Measurements from ENCODE around the gene KCNMB2.

KCNMB2 gene

GRCh38 chr3:178771511-178771910, 235.3 kb downstream of the KCNMB2 start:
- H3K36me3 ChIP-seq (ENCODE audit: insufficient read depth, insufficient read length, low read length) = no peaks in the 10 kb centered on the region
- TF ChIP-seq YY1 (IDR thresholded peaks at IDR 0.05; ENCODE audit: insufficient read depth, insufficient read length) (no peak), ZNF274 (IDR thresholded peaks at IDR 0.05; ENCODE audit: low read depth, low read length) (no peak), SUZ12 (IDR thresholded peaks at IDR 0.05; ENCODE audit: extremely low read depth, insufficient read depth, insufficient read length) (no peak)

GRCh38 chr3:178772746-178773145, 236.5 kb downstream of the KCNMB2 start:
- H3K4me3 ChIP-seq (ENCODE audit: insufficient read length, low read depth) = no peak overlapping the region
- H3K27me3 ChIP-seq (ENCODE audit: insufficient read depth, insufficient read length) = no peaks in the 10 kb centered on the region
- TF ChIP-seq YY1 (IDR thresholded peaks at IDR 0.05; ENCODE audit: insufficient read depth, insufficient read length) (no peak), ZNF274 (IDR thresholded peaks at IDR 0.05; ENCODE audit: low read depth, low read length) (no peak), SUZ12 (IDR thresholded peaks at IDR 0.05; ENCODE audit: extremely low read depth, insufficient read depth, insufficient read length) (no peak)
- H3K9ac ChIP-seq (ENCODE audit: insufficient read length, low read depth) = no peak overlapping the region
- no peak for DNase-seq (ENCODE audit: low read depth, low spot score)
- no peaks in the 10 kb centered on the region for H3K36me3 ChIP-seq (ENCODE audit: insufficient read depth, insufficient read length, low read length)
- no peaks in the 10 kb centered on the region for H3K4me1 ChIP-seq (ENCODE audit: insufficient read depth, insufficient read length)
- H3K9me3 ChIP-seq (ENCODE audit: insufficient read depth, low read length) = no peaks in the 10 kb centered on the region

More at GRCh38 chr3:178771511-178771910, 235.3 kb downstream of the KCNMB2 start:
- Histone ChIP-seq H3K9ac (ENCODE audit: insufficient read length, low read depth) (no peak overlapping the region), H3K4me1 (ENCODE audit: insufficient read depth, insufficient read length) (no peaks in the 10 kb centered on the region), H3K9me3 (ENCODE audit: insufficient read depth, low read length) (no peaks in the 10 kb centered on the region), H3K4me3 (ENCODE audit: insufficient read length, low read depth) (no peak overlapping the region), H3K27me3 (ENCODE audit: insufficient read depth, insufficient read length) (no peaks in the 10 kb centered on the region)
- DNase-seq (ENCODE audit: low read depth, low spot score) = no peak

- Histone ChIP-seq H3K9me3 (ENCODE audit: insufficient read depth, low read length) (no peaks in the 10 kb centered on the region), H3K27me3 (ENCODE audit: insufficient read depth, insufficient read length) (no peaks in the 10 kb centered on the region), H3K4me3 (ENCODE audit: insufficient read length, low read depth) (no peak overlapping the region), H3K9ac (ENCODE audit: insufficient read length, low read depth) (no peak overlapping the region), H3K4me1 (ENCODE audit: insufficient read depth, insufficient read length) (no peaks in the 10 kb centered on the region), H3K36me3 (ENCODE audit: insufficient read depth, insufficient read length, low read length) (no peaks in the 10 kb centered on the region)
- DNase-seq (ENCODE audit: low read depth, low spot score) = no peak
- TF ChIP-seq SUZ12 (IDR thresholded peaks at IDR 0.05; ENCODE audit: extremely low read depth, insufficient read depth, insufficient read length) (no peak), YY1 (IDR thresholded peaks at IDR 0.05; ENCODE audit: insufficient read depth, insufficient read length) (no peak), ZNF274 (IDR thresholded peaks at IDR 0.05; ENCODE audit: low read depth, low read length) (no peak)
Observed at GRCh38 chr3:178773358-178773757, 237.1 kb downstream of the KCNMB2 start.

- Histone ChIP-seq H3K36me3 (ENCODE audit: insufficient read depth, insufficient read length, low read length) (no peaks in the 10 kb centered on the region), H3K4me1 (ENCODE audit: insufficient read depth, insufficient read length) (no peaks in the 10 kb centered on the region), H3K9ac (ENCODE audit: insufficient read length, low read depth) (no peak overlapping the region), H3K9me3 (ENCODE audit: insufficient read depth, low read length) (no peaks in the 10 kb centered on the region), H3K27me3 (ENCODE audit: insufficient read depth, insufficient read length) (no peaks in the 10 kb centered on the region), H3K4me3 (ENCODE audit: insufficient read length, low read depth) (no peak overlapping the region)
- TF ChIP-seq YY1 (IDR thresholded peaks at IDR 0.05; ENCODE audit: insufficient read depth, insufficient read length) = no peak
- no peak for TF ChIP-seq ZNF274 (IDR thresholded peaks at IDR 0.05; ENCODE audit: low read depth, low read length)
- TF ChIP-seq SUZ12 (IDR thresholded peaks at IDR 0.05; ENCODE audit: extremely low read depth, insufficient read depth, insufficient read length) = no peak
- DNase-seq (ENCODE audit: low read depth, low spot score) = no peak
Observed at GRCh38 chr3:178777718-178778411, 241.6 kb downstream of the KCNMB2 start.

GRCh38 chr3:178778589-178778988, 242.4 kb downstream of the KCNMB2 start:
- Histone ChIP-seq H3K27me3 (ENCODE audit: insufficient read depth, insufficient read length) (no peaks in the 10 kb centered on the region), H3K4me3 (ENCODE audit: insufficient read length, low read depth) (no peak overlapping the region), H3K4me1 (ENCODE audit: insufficient read depth, insufficient read length) (no peaks in the 10 kb centered on the region), H3K9me3 (ENCODE audit: insufficient read depth, low read length) (no peaks in the 10 kb centered on the region), H3K36me3 (ENCODE audit: insufficient read depth, insufficient read length, low read length) (no peaks in the 10 kb centered on the region), H3K9ac (ENCODE audit: insufficient read length, low read depth) (no peak overlapping the region)
- DNase-seq (ENCODE audit: low read depth, low spot score) = no peak
- TF ChIP-seq ZNF274 (IDR thresholded peaks at IDR 0.05; ENCODE audit: low read depth, low read length) (no peak), SUZ12 (IDR thresholded peaks at IDR 0.05; ENCODE audit: extremely low read depth, insufficient read depth, insufficient read length) (no peak)

- DNase-seq (ENCODE audit: low read depth, low spot score) = no peak
- Histone ChIP-seq H3K4me1 (ENCODE audit: insufficient read depth, insufficient read length) (no peaks in the 10 kb centered on the region), H3K4me3 (ENCODE audit: insufficient read length, low read depth) (no peak overlapping the region), H3K9ac (ENCODE audit: insufficient read length, low read depth) (no peak overlapping the region), H3K36me3 (ENCODE audit: insufficient read depth, insufficient read length, low read length) (no peaks in the 10 kb centered on the region), H3K27me3 (ENCODE audit: insufficient read depth, insufficient read length) (no peaks in the 10 kb centered on the region), H3K9me3 (ENCODE audit: insufficient read depth, low read length) (no peaks in the 10 kb centered on the region)
- TF ChIP-seq SUZ12 (IDR thresholded peaks at IDR 0.05; ENCODE audit: extremely low read depth, insufficient read depth, insufficient read length) = no peak
- no peak for TF ChIP-seq YY1 (IDR thresholded peaks at IDR 0.05; ENCODE audit: insufficient read depth, insufficient read length)
- no peak for TF ChIP-seq ZNF274 (IDR thresholded peaks at IDR 0.05; ENCODE audit: low read depth, low read length)
Observed at GRCh38 chr3:178785961-178786360, 249.7 kb downstream of the KCNMB2 start.

GRCh38 chr3:178787960-178788359, 251.7 kb downstream of the KCNMB2 start:
- H3K27me3 ChIP-seq (ENCODE audit: insufficient read depth, insufficient read length) = no peaks in the 10 kb centered on the region
- H3K9ac ChIP-seq (ENCODE audit: insufficient read length, low read depth) = no peak overlapping the region
- TF ChIP-seq ZNF274 (IDR thresholded peaks at IDR 0.05; ENCODE audit: low read depth, low read length) = no peak
- TF ChIP-seq YY1 (IDR thresholded peaks at IDR 0.05; ENCODE audit: insufficient read depth, insufficient read length) = no peak
- TF ChIP-seq SUZ12 (IDR thresholded peaks at IDR 0.05; ENCODE audit: extremely low read depth, insufficient read depth, insufficient read length) = no peak
- no peaks in the 10 kb centered on the region for H3K36me3 ChIP-seq (ENCODE audit: insufficient read depth, insufficient read length, low read length)
- DNase-seq (ENCODE audit: low read depth, low spot score) = no peak
- no peaks in the 10 kb centered on the region for H3K4me1 ChIP-seq (ENCODE audit: insufficient read depth, insufficient read length)
- no peaks in the 10 kb centered on the region for H3K9me3 ChIP-seq (ENCODE audit: insufficient read depth, low read length)
- H3K4me3 ChIP-seq (ENCODE audit: insufficient read length, low read depth) = no peak overlapping the region

Data from NT2/D1 (cell line).